Dendritic cell treated with granulocyte-macrophage colony-stimulating factor and Interleukin-4, amounts not matched to agents 40 ng/mL and 50 ng/mL, for 4 days (primary cell): Measurements from ENCODE around the gene GABRD.

Source experiments
- H3K27ac Mint-ChIP-seq: one replicate; pipeline ENCODE4 v1.8.0; 2022; ENCODE audit warnings: mild to moderate bottlenecking, mixed read lengths
- H3K27me3 Mint-ChIP-seq: one replicate; pipeline ENCODE4 v1.8.0; 2022; ENCODE audit warnings: mild to moderate bottlenecking, mixed read lengths
- H3K36me3 Mint-ChIP-seq: one replicate; pipeline ENCODE4 v1.8.0; 2022; ENCODE audit warnings: low read depth, mixed read lengths
- H3K4me1 Mint-ChIP-seq: one replicate; pipeline ENCODE4 v1.8.0; 2022; ENCODE audit warnings: low read depth, mixed read lengths
- H3K4me3 Mint-ChIP-seq: one replicate; pipeline ENCODE4 v1.8.0; 2022; ENCODE audit warnings: mild to moderate bottlenecking, moderate library complexity, mixed read lengths
- H3K9me3 Mint-ChIP-seq: one replicate; pipeline ENCODE4 v1.8.0; 2022; ENCODE audit warnings: mixed read lengths
- intact Hi-C: fragments of 100-400 bp; cut with micrococcal nuclease; formaldehyde crosslinking; loops from one replicate; pipeline ENCODE4 v1.15.0; 2022

The GABRD gene

GRCh38 chr1:1990222-1990621 lies 28.9 kb upstream of the GABRD start:
- Mint-ChIP-seq H3K27me3 (peaks cover 16% of the 10 kb centered on the region), H3K9me3 (no peaks in the 10 kb centered on the region), H3K4me1 (peaks cover 6% of the 10 kb centered on the region), H3K36me3 (no peaks in the 10 kb centered on the region), H3K4me3 (no peak overlapping the region), H3K27ac (no peak overlapping the region)
- intact Hi-C loops, result no loop called here

- peak overlapping the region; percentile 82 for H3K27ac Mint-ChIP-seq
- H3K9me3 Mint-ChIP-seq, result no peaks in the 10 kb centered on the region
- H3K27me3 Mint-ChIP-seq, result peaks cover 4% of the 10 kb centered on the region
- no peak overlapping the region for H3K4me3 Mint-ChIP-seq
- peaks cover 29% of the 10 kb centered on the region for H3K4me1 Mint-ChIP-seq
- intact Hi-C loops, result no loop called here
- H3K36me3 Mint-ChIP-seq, result no peaks in the 10 kb centered on the region
Measured at GRCh38 chr1:1994536-1994935, 24.6 kb upstream of the GABRD start.

GRCh38 chr1:1996207-1996651 lies 22.9 kb upstream of the GABRD start:
- peaks cover 12% of the 10 kb centered on the region for H3K27me3 Mint-ChIP-seq
- no peaks in the 10 kb centered on the region for H3K36me3 Mint-ChIP-seq
- H3K9me3 Mint-ChIP-seq, result no peaks in the 10 kb centered on the region
- intact Hi-C loops, result no loop called here
- no peak overlapping the region for H3K4me3 Mint-ChIP-seq
- peak overlapping the region; percentile 82 for H3K27ac Mint-ChIP-seq
- peaks cover 29% of the 10 kb centered on the region for H3K4me1 Mint-ChIP-seq

GRCh38 chr1:1997576-1997975 lies 21.6 kb upstream of the GABRD start:
- Mint-ChIP-seq H3K4me3 (no peak overlapping the region), H3K27me3 (peaks cover 20% of the 10 kb centered on the region), H3K36me3 (no peaks in the 10 kb centered on the region), H3K9me3 (no peaks in the 10 kb centered on the region), H3K4me1 (peaks cover 29% of the 10 kb centered on the region), H3K27ac (no peak overlapping the region)
- intact Hi-C loops, result no loop called here

- Mint-ChIP-seq H3K27ac (no peak overlapping the region), H3K4me3 (no peak overlapping the region), H3K4me1 (peaks cover 21% of the 10 kb centered on the region), H3K27me3 (peaks cover 45% of the 10 kb centered on the region), H3K36me3 (no peaks in the 10 kb centered on the region), H3K9me3 (no peaks in the 10 kb centered on the region)
- intact Hi-C loops, result no loop called here
Measured at GRCh38 chr1:2000432-2000831, 18.7 kb upstream of the GABRD start.

- H3K4me3 Mint-ChIP-seq, result no peak overlapping the region
- peaks cover 49% of the 10 kb centered on the region for H3K27me3 Mint-ChIP-seq
- intact Hi-C loops, result no loop called here
- H3K27ac Mint-ChIP-seq, result no peak overlapping the region
- H3K9me3 Mint-ChIP-seq, result no peaks in the 10 kb centered on the region
- peaks cover 17% of the 10 kb centered on the region for H3K4me1 Mint-ChIP-seq
- H3K36me3 Mint-ChIP-seq, result no peaks in the 10 kb centered on the region
Measured at GRCh38 chr1:2000850-2001249, 18.3 kb upstream of the GABRD start.

GRCh38 chr1:2001773-2002411 lies 17.3 kb upstream of the GABRD start:
- Mint-ChIP-seq H3K27ac (no peak overlapping the region), H3K36me3 (no peaks in the 10 kb centered on the region), H3K4me3 (no peak overlapping the region), H3K27me3 (peaks cover 56% of the 10 kb centered on the region), H3K9me3 (no peaks in the 10 kb centered on the region), H3K4me1 (peaks cover 9% of the 10 kb centered on the region)
- intact Hi-C loops, result no loop called here

- Mint-ChIP-seq H3K4me1 (no peaks in the 10 kb centered on the region), H3K27ac (no peak within 1 kb of the TSS), H3K4me3 (no peak within 1 kb of the TSS), H3K27me3 (peaks cover 66% of the 10 kb centered on the region), H3K9me3 (no peaks in the 10 kb centered on the region), H3K36me3 (no peaks in the 10 kb centered on the region)
- intact Hi-C loops, result no loop called here
Measured at GRCh38 chr1:2003541-2004131, 15.5 kb upstream of the GABRD start, which contains the start of gene CFAP74. CFAP74 (minus strand) TSS chr1:2003786; CDS start chr1:1990956, 12,830 bp downstream.

- no peaks in the 10 kb centered on the region for H3K9me3 Mint-ChIP-seq
- H3K36me3 Mint-ChIP-seq, result no peaks in the 10 kb centered on the region
- intact Hi-C loops, result no loop called here
- H3K4me3 Mint-ChIP-seq, result no peak overlapping the region
- H3K27me3 Mint-ChIP-seq, result peaks cover 69% of the 10 kb centered on the region
- no peaks in the 10 kb centered on the region for H3K4me1 Mint-ChIP-seq
- no peak overlapping the region for H3K27ac Mint-ChIP-seq
Measured at GRCh38 chr1:2004856-2005255, 14.3 kb upstream of the GABRD start.

- H3K27ac Mint-ChIP-seq, result no peak overlapping the region
- H3K36me3 Mint-ChIP-seq, result no peaks in the 10 kb centered on the region
- no peak overlapping the region for H3K4me3 Mint-ChIP-seq
- H3K9me3 Mint-ChIP-seq, result no peaks in the 10 kb centered on the region
- H3K4me1 Mint-ChIP-seq, result no peaks in the 10 kb centered on the region
- H3K27me3 Mint-ChIP-seq, result peaks cover 57% of the 10 kb centered on the region
- intact Hi-C loops, result loop anchor here (10.0 kb wide), 1 partner anchor 45 kb away; no protein-coding TSS in a partner anchor
Measured at GRCh38 chr1:2009101-2010053, 9.8 kb upstream of the GABRD start.

GRCh38 chr1:2014181-2014580 lies 5.0 kb upstream of the GABRD start:
- Mint-ChIP-seq H3K27ac (no peak overlapping the region), H3K4me3 (no peak overlapping the region), H3K36me3 (no peaks in the 10 kb centered on the region), H3K4me1 (no peaks in the 10 kb centered on the region), H3K27me3 (peaks cover 68% of the 10 kb centered on the region), H3K9me3 (no peaks in the 10 kb centered on the region)
- intact Hi-C loops, result loop anchor here (10.0 kb wide), 1 partner anchor 49 kb away; no protein-coding TSS in a partner anchor

GRCh38 chr1:2014741-2015735 lies 4.1 kb upstream of the GABRD start:
- intact Hi-C loops, result loop anchor here (10.0 kb wide), 1 partner anchor 50 kb away; no protein-coding TSS in a partner anchor
- H3K27me3 Mint-ChIP-seq, result peaks cover 72% of the 10 kb centered on the region
- H3K4me1 Mint-ChIP-seq, result no peaks in the 10 kb centered on the region
- no peaks in the 10 kb centered on the region for H3K36me3 Mint-ChIP-seq
- no peak overlapping the region for H3K27ac Mint-ChIP-seq
- H3K9me3 Mint-ChIP-seq, result no peaks in the 10 kb centered on the region
- H3K4me3 Mint-ChIP-seq, result no peak overlapping the region

- no peak overlapping the region for H3K27ac Mint-ChIP-seq
- H3K4me1 Mint-ChIP-seq, result no peaks in the 10 kb centered on the region
- intact Hi-C loops, result loop anchor here (10.0 kb wide), 1 partner anchor 51 kb away; no protein-coding TSS in a partner anchor
- H3K9me3 Mint-ChIP-seq, result no peaks in the 10 kb centered on the region
- H3K27me3 Mint-ChIP-seq, result peaks cover 80% of the 10 kb centered on the region
- no peak overlapping the region for H3K4me3 Mint-ChIP-seq
- no peaks in the 10 kb centered on the region for H3K36me3 Mint-ChIP-seq
Measured at GRCh38 chr1:2016123-2016522, 3.0 kb upstream of the GABRD start.
